Activated T-cell treated with anti-CD3 and anti-CD28 coated beads, Interleukin-2, amount 50 U/mL, for 4 hours (primary cell): ENCODE results near the gene GRB10. TPM values are rescaled to one million over a fixed set of nuclear protein-coding genes. Genes with fewer than 3 reads are reported as not detected.

ENCODE experiments used
- ATAC-seq, 2 donors: fragments of 200-7000 bp; cut with Tn5 transposase; one replicate each; pipeline ENCODE4 v1.10.0; 2021
- DNase-seq: peaks from one replicate; pipeline ENCODE4 v3.0.0-alpha.2; 2020
- H3K27me3 Mint-ChIP-seq: one replicate; pipeline ENCODE4 v1.8.0; 2021; ENCODE audit warnings: low read depth, mixed read lengths
- H3K36me3 Mint-ChIP-seq: one replicate; pipeline ENCODE4 v1.8.0; 2022; ENCODE audit warnings: mixed read lengths; ENCODE audit not compliant: insufficient read depth
- H3K4me1 Mint-ChIP-seq: one replicate; pipeline ENCODE4 v1.8.0; 2021; ENCODE audit warnings: low read depth, mixed read lengths
- H3K4me3 Mint-ChIP-seq: one replicate; pipeline ENCODE4 v1.8.0; 2021; ENCODE audit warnings: mild to moderate bottlenecking, moderate library complexity, mixed read lengths
- H3K9me3 Mint-ChIP-seq: one replicate; pipeline ENCODE4 v1.8.0; 2021; ENCODE audit warnings: mixed read lengths
- total RNA-seq, 3 donors: library from RNA; stranded (reverse); gene quantifications; one replicate each; pipeline ENCODE4 v1.2.1, GENCODE V29; 2021

GRB10 gene
- total RNA-seq, 3 donors from 2014 or later = 1.3 to 3.7 (median 3.3) TPM

GRCh38 chr7:50682079-50682478 is 100.6 kb downstream of the GRB10 start:
- Mint-ChIP-seq H3K9me3 (no peaks in the 10 kb centered on the region), H3K36me3 (no peaks in the 10 kb centered on the region), H3K4me1 (no peaks in the 10 kb centered on the region), H3K27me3 (peaks cover 10% of the 10 kb centered on the region), H3K4me3 (no peak overlapping the region)
- ATAC-seq (no peak), DNase-seq (no peak)

- H3K9me3 Mint-ChIP-seq = no peaks in the 10 kb centered on the region
Measured at GRCh38 chr7:50681432-50682045, 101.2 kb downstream of the GRB10 start.

GRCh38 chr7:50679218-50680007 is 103.3 kb downstream of the GRB10 start:
- no peak overlapping the region for H3K4me3 Mint-ChIP-seq
- ATAC-seq = peak; percentile 60 to 65
- H3K27me3 Mint-ChIP-seq = peaks cover 3% of the 10 kb centered on the region
- H3K36me3 Mint-ChIP-seq = no peaks in the 10 kb centered on the region
- no peaks in the 10 kb centered on the region for H3K9me3 Mint-ChIP-seq
- H3K4me1 Mint-ChIP-seq = no peaks in the 10 kb centered on the region
- DNase-seq = no peak

More at GRCh38 chr7:50681432-50682045, 101.2 kb downstream of the GRB10 start:
- DNase-seq (no peak), ATAC-seq (no peak)
- H3K4me1 Mint-ChIP-seq = no peaks in the 10 kb centered on the region
- H3K4me3 Mint-ChIP-seq = no peak overlapping the region
- no peaks in the 10 kb centered on the region for H3K36me3 Mint-ChIP-seq
- H3K27me3 Mint-ChIP-seq = peaks cover 10% of the 10 kb centered on the region

DNA sequence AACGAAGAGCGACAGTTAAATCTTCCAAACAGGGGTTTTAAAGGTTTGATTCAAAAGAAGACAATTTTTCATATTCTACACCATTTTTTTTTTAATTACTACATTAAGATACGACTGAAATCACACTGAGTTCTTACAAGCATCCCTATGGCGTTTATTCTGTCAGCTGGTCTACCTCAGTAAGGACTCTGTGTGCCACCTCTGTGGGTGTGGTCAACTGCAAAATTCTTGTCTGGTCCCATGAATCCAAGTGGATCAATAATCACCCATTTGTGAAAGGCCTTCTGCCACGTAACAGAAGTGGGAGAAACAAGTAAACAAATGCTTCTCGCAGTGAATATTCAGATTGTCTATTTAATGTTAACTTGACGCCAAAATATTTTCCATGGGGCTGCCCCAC is 104.1 kb downstream of the GRB10 start:
- no peak for ATAC-seq
- no peak for DNase-seq
- Mint-ChIP-seq H3K9me3 (no peaks in the 10 kb centered on the region), H3K4me1 (no peaks in the 10 kb centered on the region), H3K27me3 (peaks cover 5% of the 10 kb centered on the region), H3K4me3 (no peak overlapping the region), H3K36me3 (no peaks in the 10 kb centered on the region)

- no peak overlapping the region for H3K4me3 Mint-ChIP-seq
- H3K9me3 Mint-ChIP-seq = no peaks in the 10 kb centered on the region
- no peaks in the 10 kb centered on the region for H3K36me3 Mint-ChIP-seq
- no peaks in the 10 kb centered on the region for H3K4me1 Mint-ChIP-seq
- DNase-seq = no peak
- H3K27me3 Mint-ChIP-seq = peaks cover 3% of the 10 kb centered on the region
- ATAC-seq = no peak
Measured at GRCh38 chr7:50677638-50677996, 105.1 kb downstream of the GRB10 start.

DNA sequence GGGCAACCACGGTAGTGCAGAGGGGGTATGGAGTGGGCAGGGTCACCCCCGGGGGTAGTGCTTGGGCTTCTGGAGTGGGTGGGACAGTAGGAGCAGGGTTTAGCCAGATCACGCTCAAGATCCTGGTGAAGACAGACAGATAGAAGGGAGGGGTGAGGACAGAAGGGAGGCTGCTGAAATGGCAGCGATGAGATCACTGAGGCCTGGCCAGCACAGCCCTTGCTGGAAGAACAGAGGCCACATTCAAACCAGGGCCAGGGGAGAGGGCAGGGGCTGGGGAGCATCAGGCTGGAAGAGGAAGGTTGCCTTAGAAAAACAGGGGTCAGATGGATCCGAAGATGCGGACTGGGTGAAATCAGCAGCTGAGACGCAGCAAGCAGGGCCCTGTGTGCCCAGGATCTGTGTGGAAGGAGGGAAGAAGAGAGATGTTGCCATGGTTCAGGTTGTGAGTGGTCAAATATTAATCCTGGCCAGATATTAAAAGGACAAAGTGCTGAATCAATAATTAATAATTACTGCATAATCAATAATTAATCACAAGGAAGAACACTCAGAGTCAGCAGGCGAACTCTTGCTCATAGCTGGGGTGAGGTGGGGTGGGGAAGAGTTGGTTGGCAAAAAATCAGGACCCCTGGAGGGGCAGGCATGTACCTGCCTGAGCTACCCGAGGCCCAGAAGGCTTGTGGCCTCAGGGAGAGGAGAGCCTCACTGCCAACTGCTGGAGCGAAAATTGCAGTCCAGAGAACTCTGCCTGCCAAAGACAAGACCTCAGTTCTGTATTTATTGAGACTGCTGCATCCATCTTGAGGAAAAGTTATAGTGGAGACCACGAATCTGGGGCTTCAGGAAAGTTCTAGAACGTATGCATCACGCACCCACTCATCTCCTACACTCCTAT is 105.7 kb downstream of the GRB10 start:
- H3K9me3 Mint-ChIP-seq = no peaks in the 10 kb centered on the region
- no peak for DNase-seq
- no peaks in the 10 kb centered on the region for H3K36me3 Mint-ChIP-seq
- H3K4me1 Mint-ChIP-seq = no peaks in the 10 kb centered on the region
- no peak for ATAC-seq
- no peak overlapping the region for H3K4me3 Mint-ChIP-seq
- peaks cover 3% of the 10 kb centered on the region for H3K27me3 Mint-ChIP-seq

DNA sequence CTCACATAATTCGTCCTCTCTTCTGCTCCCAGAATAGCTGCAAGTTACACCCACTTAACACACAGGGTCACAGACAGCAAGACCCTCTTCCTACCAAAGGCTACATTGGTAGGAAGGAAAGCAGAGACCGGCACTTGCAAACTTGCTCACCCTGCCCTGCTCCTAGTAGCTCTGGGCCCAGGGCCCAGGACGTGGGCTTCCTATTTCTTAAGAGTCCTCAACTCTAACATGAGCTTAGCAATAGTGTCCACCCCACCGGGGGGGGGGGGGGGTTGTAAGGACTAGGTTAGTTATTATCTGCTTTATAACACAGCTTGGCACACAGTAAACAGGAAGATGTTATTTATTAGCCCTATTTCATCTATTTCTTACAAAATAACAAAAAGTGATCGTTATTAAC is 106.6 kb downstream of the GRB10 start:
- Mint-ChIP-seq H3K36me3 (no peaks in the 10 kb centered on the region), H3K9me3 (no peaks in the 10 kb centered on the region), H3K4me3 (no peak overlapping the region), H3K27me3 (peaks cover 3% of the 10 kb centered on the region), H3K4me1 (no peaks in the 10 kb centered on the region)
- DNase-seq = no peak
- ATAC-seq = no peak

- H3K9me3 Mint-ChIP-seq = no peaks in the 10 kb centered on the region
- H3K36me3 Mint-ChIP-seq = no peaks in the 10 kb centered on the region
- DNase-seq (no peak), ATAC-seq (no peak)
- H3K27me3 Mint-ChIP-seq = peaks cover 3% of the 10 kb centered on the region
- no peak overlapping the region for H3K4me3 Mint-ChIP-seq
- H3K4me1 Mint-ChIP-seq = no peaks in the 10 kb centered on the region
Measured at GRCh38 chr7:50674896-50675835, 107.5 kb downstream of the GRB10 start.

DNA sequence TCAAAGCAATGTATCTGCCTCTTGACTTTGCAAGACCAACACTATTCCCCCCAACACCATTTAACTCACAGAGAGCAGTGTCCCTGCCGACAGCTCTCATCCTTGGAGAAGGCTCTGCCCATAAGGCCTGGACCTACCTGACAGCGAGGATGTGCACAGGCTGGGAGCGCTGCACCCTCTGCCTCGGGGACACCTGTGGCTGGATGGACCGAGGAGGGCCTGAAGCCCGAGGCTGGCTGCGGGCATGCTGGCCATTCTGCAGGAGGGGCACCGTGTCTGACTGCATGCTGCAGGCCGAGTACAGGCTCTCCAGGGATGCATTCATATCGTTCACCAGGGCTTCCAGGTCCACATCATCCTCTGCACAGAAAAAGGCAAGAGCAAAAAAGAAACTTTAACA is 108.4 kb downstream of the GRB10 start:
- Mint-ChIP-seq H3K36me3 (no peaks in the 10 kb centered on the region), H3K4me1 (no peaks in the 10 kb centered on the region), H3K9me3 (no peaks in the 10 kb centered on the region), H3K4me3 (no peak overlapping the region), H3K27me3 (peaks cover 3% of the 10 kb centered on the region)
- DNase-seq (no peak), ATAC-seq (no peak)

DNA sequence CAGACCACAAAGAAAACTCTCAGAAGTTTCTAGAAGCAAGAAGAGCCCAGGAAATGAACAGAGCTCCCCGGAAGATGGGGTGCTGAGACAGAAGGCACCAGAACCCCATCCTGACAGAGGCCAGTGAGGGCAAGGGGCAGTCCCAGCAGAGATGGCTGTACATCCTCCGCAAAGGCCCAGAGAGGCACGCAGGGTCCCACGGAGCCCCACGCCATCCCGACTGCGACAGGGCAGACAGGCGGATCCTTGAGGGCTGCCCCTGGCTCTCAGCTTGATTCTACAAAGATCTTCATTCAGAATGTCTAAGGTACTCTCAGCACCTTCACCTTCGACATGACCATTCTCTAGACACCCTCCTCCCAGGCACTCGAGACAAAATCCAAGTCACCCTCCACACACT is 109.6 kb downstream of the GRB10 start:
- ATAC-seq = no peak

DNA sequence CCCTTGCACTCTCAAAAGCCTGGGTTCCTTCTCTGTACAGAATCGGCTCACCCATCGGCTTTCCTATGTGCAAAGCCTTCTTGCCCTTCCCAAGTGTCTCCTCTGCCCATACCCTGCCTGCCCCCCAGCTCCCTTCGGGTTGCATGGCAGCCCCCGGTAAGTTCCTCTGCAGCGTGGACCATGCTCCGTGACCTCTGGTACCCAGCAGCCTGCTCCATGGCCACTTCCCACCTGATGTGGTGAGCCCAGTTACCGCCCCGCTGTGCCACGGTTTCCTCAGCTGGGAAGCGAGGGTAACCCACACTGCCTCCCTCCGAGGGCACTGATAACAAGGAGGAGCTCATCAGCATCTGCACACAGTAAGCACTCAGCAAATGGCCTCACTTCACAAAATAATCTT is 110.7 kb downstream of the GRB10 start:
- DNase-seq (no peak), ATAC-seq (no peak)
- peaks cover 3% of the 10 kb centered on the region for H3K27me3 Mint-ChIP-seq
- H3K4me3 Mint-ChIP-seq = no peak overlapping the region
- H3K4me1 Mint-ChIP-seq = no peaks in the 10 kb centered on the region
- no peaks in the 10 kb centered on the region for H3K36me3 Mint-ChIP-seq
- no peaks in the 10 kb centered on the region for H3K9me3 Mint-ChIP-seq

More for the DNA sequence above, 109.6 kb downstream of the GRB10 start:
- Mint-ChIP-seq H3K4me3 (no peak overlapping the region), H3K27me3 (peaks cover 3% of the 10 kb centered on the region), H3K36me3 (no peaks in the 10 kb centered on the region), H3K4me1 (no peaks in the 10 kb centered on the region), H3K9me3 (no peaks in the 10 kb centered on the region)
- no peak for DNase-seq

DNA sequence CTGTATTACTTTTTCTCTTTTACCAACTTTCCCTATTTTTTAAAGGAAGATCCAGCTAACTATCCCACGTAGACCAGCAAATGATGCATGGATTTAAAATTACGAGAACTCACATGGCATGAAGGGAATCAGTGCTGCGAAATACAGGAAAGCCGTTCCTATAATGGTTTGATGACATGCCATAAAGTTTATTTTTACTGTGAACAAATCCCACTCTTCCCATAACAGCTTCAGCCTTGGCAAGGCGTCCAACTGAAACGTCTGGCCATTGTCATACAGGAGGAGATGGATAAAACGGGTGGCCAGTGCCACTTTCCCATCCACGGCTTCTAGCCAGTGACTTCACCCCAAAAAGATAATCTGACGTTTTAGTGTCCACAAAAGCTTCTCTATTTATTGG is 111.3 kb downstream of the GRB10 start:
- ATAC-seq (no peak), DNase-seq (no peak)
- Mint-ChIP-seq H3K27me3 (peaks cover 3% of the 10 kb centered on the region), H3K4me1 (no peaks in the 10 kb centered on the region), H3K36me3 (no peaks in the 10 kb centered on the region), H3K4me3 (no peak overlapping the region), H3K9me3 (no peaks in the 10 kb centered on the region)

GRCh38 chr7:50669890-50670289 is 112.8 kb downstream of the GRB10 start:
- no peaks in the 10 kb centered on the region for H3K36me3 Mint-ChIP-seq
- peaks cover 3% of the 10 kb centered on the region for H3K27me3 Mint-ChIP-seq
- DNase-seq = no peak
- peaks cover 4% of the 10 kb centered on the region for H3K4me1 Mint-ChIP-seq
- ATAC-seq = no peak
- H3K4me3 Mint-ChIP-seq = no peak overlapping the region
- H3K9me3 Mint-ChIP-seq = no peaks in the 10 kb centered on the region

- H3K27me3 Mint-ChIP-seq = no peaks in the 10 kb centered on the region
- peaks cover 22% of the 10 kb centered on the region for H3K4me1 Mint-ChIP-seq
- ATAC-seq = no peak
- H3K36me3 Mint-ChIP-seq = no peaks in the 10 kb centered on the region
- H3K4me3 Mint-ChIP-seq = no peak overlapping the region
- no peaks in the 10 kb centered on the region for H3K9me3 Mint-ChIP-seq
- no peak for DNase-seq
Measured at GRCh38 chr7:50667789-50668226, 114.9 kb downstream of the GRB10 start.
